Lower lobe of right lung (tissue), 2 donors: ENCODE data around the gene PRTFDC1. TPM values are rescaled to one million over a fixed set of nuclear protein-coding genes. Genes with fewer than 3 reads are reported as not detected.

Experiments
- ATAC-seq, 2 donors: fragments of 200-7000 bp; cut with Tn5 transposase; one replicate each; pipeline ENCODE4 v1.9.1; 2020 to 2022; ENCODE audit warnings: mild to moderate bottlenecking in 2 of 2, moderate library complexity in 2 of 2
- DNase-seq: peaks from one replicate; pipeline ENCODE4 v3.0.0-alpha.2; 2020
- H3K27ac ChIP-seq: fragments of 200-600 bp; one replicate; pipeline ENCODE4 v1.8.0; 2022
- H3K27me3 ChIP-seq: fragments of 200-600 bp; one replicate; pipeline ENCODE4 v1.8.0; 2022; ENCODE audit warnings: low read depth
- H3K36me3 ChIP-seq: fragments of 200-600 bp; one replicate; pipeline ENCODE4 v1.8.0; 2022; ENCODE audit warnings: mild to moderate bottlenecking
- H3K4me1 ChIP-seq: fragments of 200-600 bp; one replicate; pipeline ENCODE4 v1.8.0; 2022
- H3K4me3 ChIP-seq: fragments of 200-600 bp; one replicate; pipeline ENCODE4 v1.8.0; 2022; ENCODE audit warnings: mild to moderate bottlenecking
- H3K9me3 ChIP-seq: fragments of 200-600 bp; one replicate; pipeline ENCODE4 v1.8.0; 2022
- CTCF ChIP-seq: fragments of 200-600 bp; IDR thresholded peaks from one replicate; pipeline ENCODE4 v1.8.0; 2022; ENCODE audit warnings: antibody characterized with exemption, mild to moderate bottlenecking
- intact Hi-C: fragments of 100-400 bp; cut with DNase I; formaldehyde crosslinking; loops from one replicate; pipeline ENCODE4 v1.11.0; 2022
- total RNA-seq: library from RNA; stranded (reverse); fragmentation: NEBNext Ultra II Directional; extraction: Animal tissue kit (Norgen Biotek cat#: 25700); gene quantifications from one replicate; pipeline ENCODE4 v1.2.1, GENCODE V29; 2021
- donor health status: DM: no; HTN: yes; CAD: no; lungs with severe emphysema.

Gene PRTFDC1
- total RNA-seq, 1 donor from 2014 or later: 3.8 TPM

GRCh38 chr10:24848195-24848594, 104.2 kb downstream of the PRTFDC1 start:
- H3K4me3 ChIP-seq: no peak overlapping the region
- intact Hi-C loops: no loop called here
- DNase-seq: no peak
- no peaks in the 10 kb centered on the region for H3K9me3 ChIP-seq
- no peak for ATAC-seq
- no peak for TF ChIP-seq CTCF
- H3K4me1 ChIP-seq: no peaks in the 10 kb centered on the region
- no peak overlapping the region for H3K27ac ChIP-seq
- no peaks in the 10 kb centered on the region for H3K36me3 ChIP-seq
- no peaks in the 10 kb centered on the region for H3K27me3 ChIP-seq

DNA sequence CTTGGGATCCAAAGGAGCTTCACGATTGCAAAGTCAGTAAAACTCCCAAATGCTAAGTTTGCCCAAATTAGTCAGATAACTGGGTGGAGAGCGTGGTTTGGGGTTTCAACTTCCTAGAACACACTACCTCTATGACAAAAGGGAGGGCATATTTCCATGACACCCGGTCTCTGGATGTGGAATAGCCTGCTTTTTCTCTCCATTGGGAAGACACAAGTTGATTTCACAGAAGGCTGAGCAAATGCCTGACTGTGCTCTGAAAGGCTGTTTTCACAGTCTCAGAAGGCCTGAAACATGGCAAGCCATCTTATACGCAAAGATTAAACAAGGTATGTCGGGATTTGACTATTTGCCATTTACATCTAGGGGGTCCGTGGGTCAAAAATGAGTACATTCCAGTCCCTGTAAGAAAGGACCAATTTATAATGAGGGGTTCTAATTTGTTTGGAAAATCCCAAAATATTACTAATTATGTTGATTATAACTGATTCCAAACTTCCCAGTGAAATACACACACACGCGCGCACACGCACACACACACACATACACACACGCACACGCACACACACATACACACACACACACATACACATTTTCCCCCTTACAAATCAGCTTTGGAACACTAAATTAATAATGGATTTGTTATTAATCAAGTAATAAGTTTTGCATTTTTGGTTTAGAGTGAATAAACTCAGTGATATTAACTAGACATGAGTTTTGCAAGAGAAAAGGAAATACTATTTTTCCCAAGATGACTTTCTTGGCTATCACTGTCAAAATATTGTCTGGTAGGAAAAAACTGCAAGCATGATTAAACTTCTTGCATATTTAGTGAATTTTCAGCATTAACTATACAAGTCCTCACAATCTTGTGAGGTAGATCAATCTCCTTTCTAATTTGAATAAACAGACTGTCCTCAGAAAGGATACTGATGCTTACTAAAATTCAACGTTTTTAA, 105.0 kb downstream of the PRTFDC1 start:
- intact Hi-C loops: no loop called here
- ATAC-seq: no peak
- H3K4me1 ChIP-seq: no peaks in the 10 kb centered on the region
- no peak overlapping the region for H3K27ac ChIP-seq
- no peaks in the 10 kb centered on the region for H3K9me3 ChIP-seq
- H3K36me3 ChIP-seq: no peaks in the 10 kb centered on the region
- H3K4me3 ChIP-seq: no peak overlapping the region
- no peak for TF ChIP-seq CTCF
- no peaks in the 10 kb centered on the region for H3K27me3 ChIP-seq
- DNase-seq: no peak

- H3K4me1 ChIP-seq: no peaks in the 10 kb centered on the region
- DNase-seq (no peak), ATAC-seq (no peak)
- no peaks in the 10 kb centered on the region for H3K9me3 ChIP-seq
- no peak overlapping the region for H3K4me3 ChIP-seq
- no peak overlapping the region for H3K27ac ChIP-seq
- no peaks in the 10 kb centered on the region for H3K27me3 ChIP-seq
- TF ChIP-seq CTCF: no peak
- no peaks in the 10 kb centered on the region for H3K36me3 ChIP-seq
- intact Hi-C loops: no loop called here
These were observed 107.7 kb downstream of the PRTFDC1 start for GRCh38 chr10:24844742-24845141.

DNA sequence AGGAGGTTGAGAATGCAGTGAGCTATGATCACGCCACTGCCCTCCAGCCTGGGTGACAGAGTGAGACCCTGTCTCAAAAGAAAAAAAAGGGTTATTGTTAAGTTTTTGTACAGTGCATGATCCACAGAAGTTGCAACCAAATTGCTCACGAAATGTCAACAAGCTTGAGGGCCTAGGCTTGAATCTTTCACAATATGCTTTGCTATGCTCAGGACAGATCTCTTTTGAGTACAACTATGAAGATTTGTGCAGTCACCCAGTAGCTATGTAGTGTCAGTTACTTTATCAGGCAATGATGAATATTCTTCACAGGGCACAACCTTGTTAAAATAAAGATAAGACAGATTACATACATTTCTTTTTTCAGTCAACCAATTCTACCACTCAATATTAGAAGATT, 109.2 kb downstream of the PRTFDC1 start:
- ATAC-seq (no peak), DNase-seq (no peak)
- Histone ChIP-seq H3K9me3 (no peaks in the 10 kb centered on the region), H3K27me3 (no peaks in the 10 kb centered on the region), H3K4me3 (no peak overlapping the region), H3K36me3 (no peaks in the 10 kb centered on the region), H3K4me1 (no peaks in the 10 kb centered on the region), H3K27ac (no peak overlapping the region)
- intact Hi-C loops: no loop called here
- TF ChIP-seq CTCF: no peak

DNA sequence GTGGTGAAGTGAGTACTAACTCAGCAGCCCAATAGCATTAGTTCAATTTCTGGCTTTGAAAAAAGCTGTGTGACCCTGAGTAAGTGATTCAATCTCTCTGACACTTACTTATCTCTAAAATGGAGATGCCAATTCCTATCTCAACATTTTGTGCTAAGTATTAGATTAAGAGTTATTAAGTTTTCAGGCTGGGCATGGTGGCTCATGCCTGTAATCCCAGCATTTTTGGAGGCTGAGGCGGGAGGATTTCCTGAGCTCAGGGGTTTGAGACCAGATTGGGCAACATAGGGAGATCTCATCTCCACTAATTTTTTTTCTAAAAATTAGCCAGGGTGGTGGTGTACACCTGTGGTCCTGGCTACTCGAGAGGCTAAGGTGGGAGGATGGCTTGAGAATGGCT, 109.5 kb downstream of the PRTFDC1 start:
- no peak for DNase-seq

More for the DNA sequence above, 109.5 kb downstream of the PRTFDC1 start:
- H3K4me1 ChIP-seq: no peaks in the 10 kb centered on the region
- no peak overlapping the region for H3K27ac ChIP-seq
- TF ChIP-seq CTCF: no peak
- ATAC-seq: no peak
- no peaks in the 10 kb centered on the region for H3K27me3 ChIP-seq
- intact Hi-C loops: no loop called here
- no peaks in the 10 kb centered on the region for H3K36me3 ChIP-seq
- no peak overlapping the region for H3K4me3 ChIP-seq
- no peaks in the 10 kb centered on the region for H3K9me3 ChIP-seq
